ENCODE data around the gene CEP89.

GRCh38 chr19:32914879-32915660 lies 56.7 kb downstream of the CEP89 start:
- no peak for TF ChIP-seq POLR2A (IDR thresholded peaks at IDR 0.05; ENCODE audit: low read depth, low read length)
- no peak for TF ChIP-seq POLR2AphosphoS5 (IDR thresholded peaks at IDR 0.05; ENCODE audit: low read depth, low read length)

Measured in GM12892 (cell line).